GM19468 (cell line): ENCODE measurements around the gene DIPK1C.

Experiments
- ATAC-seq: cut with Tn5 transposase; IDR thresholded peaks from one replicate; pipeline ENCODE4 v1.9.1; 2021; ENCODE audit warnings: mild to moderate bottlenecking, moderate library complexity, moderate number of reproducible peaks; ENCODE audit not compliant: unreplicated experiment; ENCODE audit errors: extremely low read depth

Gene DIPK1C

DNA sequence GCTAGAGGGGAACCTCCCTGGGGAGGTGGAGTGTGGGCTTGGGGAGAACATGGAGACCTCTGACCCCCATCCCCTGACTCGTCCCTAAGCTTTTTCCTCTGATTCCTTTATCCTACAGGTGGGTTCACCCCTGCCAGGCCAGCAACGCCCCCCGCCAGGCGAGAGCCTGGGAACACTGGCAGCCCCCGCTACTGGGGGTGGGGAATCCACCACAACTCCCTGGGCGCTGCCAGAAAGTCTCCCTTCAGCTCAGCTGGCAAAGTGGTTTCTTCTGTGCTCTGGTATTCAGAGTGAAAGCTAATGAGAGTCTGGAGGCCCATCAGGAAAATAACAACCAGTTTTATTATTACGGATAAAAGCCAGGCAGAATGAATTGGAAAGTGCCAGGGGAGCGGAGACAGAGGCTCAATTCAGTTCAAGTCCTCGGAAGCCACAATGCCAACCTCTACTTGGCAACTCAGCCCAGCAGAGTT, 2.8 kb downstream of the DIPK1C start:
- ATAC-seq = no peak

- ATAC-seq = no peak
Measured at GRCh38 chr18:74453642-74454198, 3.4 kb downstream of the DIPK1C start.

GRCh38 chr18:74453016-74453566, 4.0 kb downstream of the DIPK1C start:
- no peak for ATAC-seq

DNA sequence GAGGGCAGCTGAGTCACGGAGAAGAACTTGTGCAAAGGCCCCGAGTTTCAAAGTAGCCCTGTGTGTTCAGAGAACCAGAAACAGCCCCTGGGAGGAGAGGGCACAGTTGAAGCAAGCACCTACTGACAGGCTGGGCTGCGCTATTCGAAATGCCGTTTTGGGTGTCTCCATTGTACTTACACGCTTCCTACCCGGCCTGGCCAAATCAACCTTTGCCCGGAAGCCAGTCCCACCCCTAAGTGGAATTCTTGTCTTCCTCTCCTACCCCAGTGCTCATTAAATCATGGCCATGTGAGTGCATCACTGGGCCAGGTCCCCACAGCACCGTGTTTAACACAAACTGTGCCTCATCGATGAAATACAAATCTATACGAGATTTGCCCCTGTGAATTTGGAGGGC, 6.0 kb downstream of the DIPK1C start:
- no peak for ATAC-seq

GRCh38 chr18:74450626-74451025, 6.5 kb downstream of the DIPK1C start:
- ATAC-seq = no peak

DNA sequence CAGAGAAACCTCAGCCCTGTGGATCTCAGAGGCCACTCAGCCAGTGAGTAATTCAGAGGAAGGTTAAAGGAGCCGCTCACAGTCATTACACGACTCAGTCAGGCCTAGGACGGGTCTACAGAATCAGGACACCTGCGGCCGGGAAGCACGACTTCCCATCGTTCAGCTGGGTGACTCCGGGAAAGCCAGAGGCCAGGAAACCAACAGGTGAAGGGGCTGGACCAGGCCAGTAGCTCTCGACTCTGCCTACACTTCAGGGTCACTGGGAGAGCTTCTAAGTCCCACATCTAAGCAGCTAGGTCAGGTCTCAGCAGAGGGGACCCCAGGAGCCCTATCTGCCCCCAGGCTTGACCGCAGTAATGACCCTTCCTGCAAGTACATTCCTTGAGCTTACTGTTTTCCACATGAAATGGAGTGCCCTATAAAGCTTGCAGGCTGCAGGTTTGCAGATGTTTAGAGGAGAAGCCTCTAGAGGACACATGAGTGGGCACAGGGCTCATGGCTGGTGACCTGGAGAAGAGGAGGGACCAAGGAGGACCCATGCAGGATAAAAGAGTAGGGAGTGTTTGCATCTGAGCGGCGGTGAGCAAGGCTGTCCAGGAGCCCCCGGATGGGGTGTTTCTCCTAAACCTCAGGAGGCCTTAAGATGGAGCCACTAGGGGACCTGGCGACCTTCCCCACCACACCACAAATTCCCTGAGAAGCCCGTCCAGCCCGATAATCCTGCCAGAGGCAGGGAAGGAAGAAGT, 9.5 kb downstream of the DIPK1C start:
- no peak for ATAC-seq

DNA sequence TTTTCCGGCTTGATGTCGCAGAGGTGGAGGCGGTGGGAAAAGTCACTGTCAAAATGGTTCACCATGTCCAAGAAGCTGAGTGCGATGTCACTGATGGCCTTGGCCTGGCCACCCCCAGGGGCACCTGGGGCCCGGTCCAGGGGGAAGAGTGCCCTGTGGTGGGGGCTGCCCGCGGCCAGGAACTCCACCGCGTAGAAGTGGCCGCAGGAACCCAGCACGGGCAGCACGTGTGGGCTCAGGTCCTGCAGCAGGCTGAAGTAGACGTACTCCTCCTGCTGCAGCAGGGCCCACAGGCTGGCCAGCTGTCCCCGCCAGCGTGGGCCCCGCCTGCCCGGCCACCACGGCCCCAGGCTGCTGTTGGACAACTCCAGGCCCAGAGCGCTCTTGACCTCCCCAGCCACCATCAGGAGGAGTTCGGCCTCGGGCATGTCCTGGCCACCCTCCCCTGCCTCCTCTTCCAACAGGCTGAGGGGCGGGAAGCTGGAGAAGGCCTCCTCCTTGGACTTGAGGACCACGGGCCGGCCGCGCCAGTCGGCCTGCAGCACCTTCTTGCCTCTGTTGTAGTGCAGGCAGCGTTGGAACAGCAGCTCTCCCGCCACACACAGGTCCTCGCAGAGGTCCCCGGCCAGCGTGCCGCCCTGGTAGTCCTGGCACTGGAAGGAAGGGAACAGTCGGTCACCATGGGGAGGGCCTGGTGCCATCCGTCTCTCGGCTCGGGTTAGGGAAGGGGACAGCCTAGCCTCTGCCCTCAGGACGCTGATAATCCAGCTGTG, 10.3 kb downstream of the DIPK1C start:
- no peak for ATAC-seq

- no peak for ATAC-seq
Measured at GRCh38 chr18:74446178-74446577, 10.9 kb downstream of the DIPK1C start.

GRCh38 chr18:74445585-74445984, 11.5 kb downstream of the DIPK1C start:
- no peak for ATAC-seq

DNA sequence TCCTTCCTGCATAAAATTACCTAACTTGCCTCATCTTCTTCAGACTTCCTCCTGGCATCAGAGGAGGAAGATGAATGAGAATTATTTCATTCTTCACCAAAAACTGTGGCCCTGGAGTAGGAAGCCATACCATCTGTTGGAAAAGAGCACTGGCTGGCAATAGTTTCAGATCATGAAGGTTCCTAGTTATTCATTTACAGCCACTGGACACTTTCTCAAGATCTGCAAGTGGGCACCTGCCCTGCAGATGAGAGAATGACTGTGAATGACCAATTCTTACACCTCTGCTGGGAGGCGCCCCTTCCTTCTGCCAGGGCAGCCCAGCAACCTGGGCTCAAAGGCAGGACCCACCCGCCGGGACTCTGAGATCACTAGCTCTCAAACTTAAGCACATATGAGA, 13.0 kb downstream of the DIPK1C start:
- ATAC-seq = no peak

GRCh38 chr18:74440808-74441427, 16.2 kb downstream of the DIPK1C start:
- ATAC-seq = no peak

DNA sequence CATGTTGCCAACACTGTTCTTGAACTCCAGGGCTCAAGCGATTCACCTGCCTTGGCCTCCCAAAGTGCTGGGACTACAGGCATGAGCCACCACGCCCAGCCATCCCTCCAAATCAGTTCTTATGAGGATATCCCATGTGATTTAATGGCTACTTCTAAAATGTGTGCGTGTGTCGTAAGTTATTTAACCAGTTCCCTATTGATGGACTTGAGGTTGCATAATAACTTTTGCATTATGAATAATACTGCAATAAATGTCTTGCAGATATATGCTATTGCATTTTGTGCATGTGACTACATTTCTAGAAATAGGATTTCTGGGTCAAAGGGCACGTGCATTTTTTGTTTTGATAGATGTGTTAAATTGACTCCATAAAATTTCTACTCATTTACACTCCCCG, 19.0 kb downstream of the DIPK1C start:
- ATAC-seq = no peak

- ATAC-seq = no peak
Measured at GRCh38 chr18:74436158-74436769, 20.8 kb downstream of the DIPK1C start.

DNA sequence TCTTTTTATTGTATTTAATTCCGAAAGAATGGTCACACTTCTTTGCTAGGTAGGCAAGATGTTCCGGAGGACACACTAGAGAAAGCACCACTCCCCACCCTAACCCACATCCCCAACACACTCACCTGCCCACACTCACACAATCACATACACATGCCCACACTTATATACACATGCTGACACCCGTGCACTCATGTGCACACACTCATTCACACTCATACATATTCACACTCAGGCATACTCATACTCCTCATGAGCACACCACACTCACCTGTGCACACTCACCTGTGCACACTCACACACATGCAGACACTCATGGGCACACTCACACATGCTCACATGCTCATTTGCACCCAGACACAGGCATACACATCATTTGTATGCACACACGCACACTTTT, 21.4 kb downstream of the DIPK1C start:
- ATAC-seq = no peak

DNA sequence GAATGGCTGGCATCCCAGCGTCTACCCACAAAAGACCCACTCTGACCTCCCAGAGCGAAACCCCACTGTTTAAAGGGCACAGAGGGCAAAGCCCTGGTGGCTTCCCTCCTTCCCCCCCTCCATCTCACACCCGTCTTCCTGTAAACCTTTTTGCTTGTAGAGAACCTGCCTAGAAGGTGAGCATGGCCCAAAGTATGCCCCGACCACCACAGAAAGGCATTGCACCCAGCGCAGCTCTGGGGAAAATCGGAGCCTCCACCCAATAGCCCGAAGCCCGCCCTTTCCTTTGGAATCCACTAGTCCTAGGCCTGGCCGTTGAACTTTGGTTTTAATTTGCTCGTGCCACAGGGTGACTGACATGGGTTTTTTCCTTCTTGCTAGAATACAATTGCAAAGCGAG, 22.6 kb downstream of the DIPK1C start:
- ATAC-seq = no peak

DNA sequence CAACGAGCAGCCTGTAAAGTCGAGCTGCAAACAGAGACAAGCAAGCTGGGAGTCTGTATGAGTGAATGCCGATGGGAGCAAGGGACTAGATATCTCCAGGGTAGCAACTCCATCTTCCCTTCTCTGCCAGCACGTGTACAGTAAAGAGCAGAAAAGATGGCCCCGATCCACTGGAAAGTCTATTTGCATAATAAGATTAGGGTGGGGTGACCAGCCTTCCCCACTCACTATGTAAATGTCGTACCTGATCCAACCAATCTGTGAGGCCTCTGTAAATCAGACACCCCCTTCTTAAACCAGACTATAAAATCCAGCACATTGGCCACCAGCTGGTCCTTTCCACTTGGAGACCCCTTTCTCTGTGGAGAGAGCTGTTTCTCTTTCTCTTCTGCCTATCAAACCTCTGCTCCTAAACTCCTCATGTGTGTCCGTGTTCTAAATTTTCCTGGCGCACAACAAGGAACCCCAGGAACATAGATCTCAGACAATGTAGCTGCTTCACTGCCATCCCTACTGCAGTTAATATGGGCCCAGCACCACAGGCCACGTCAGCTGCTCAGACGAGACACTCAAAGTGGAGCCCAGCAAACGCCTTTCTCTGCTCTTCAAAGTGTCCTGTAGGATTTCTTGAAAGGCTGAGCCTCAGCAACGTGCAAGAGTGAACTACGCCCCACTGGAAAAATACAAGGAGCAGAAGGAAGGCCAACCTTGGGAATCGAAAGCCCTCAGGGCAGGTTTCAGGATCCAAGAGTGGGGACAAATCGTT, 26.1 kb downstream of the DIPK1C start:
- ATAC-seq = no peak

DNA sequence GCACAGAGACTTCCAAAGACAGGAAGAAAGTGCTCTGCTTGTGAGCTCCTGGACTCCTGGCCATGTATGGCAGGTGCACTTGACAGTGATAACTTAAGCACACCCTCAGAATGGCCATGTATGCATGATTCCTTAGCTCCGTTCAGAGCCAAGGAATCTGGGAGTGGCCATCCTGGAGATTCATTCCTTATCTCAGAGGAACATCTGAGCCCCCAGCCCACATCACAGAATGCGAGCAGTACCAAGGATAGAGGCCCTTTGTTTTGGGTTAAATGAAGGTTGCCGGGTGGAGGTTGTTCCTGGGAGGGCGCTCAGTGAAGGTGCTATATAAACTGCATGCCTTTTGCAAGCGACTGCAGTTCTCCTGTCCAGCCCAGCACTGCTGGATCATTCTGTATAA, 26.9 kb downstream of the DIPK1C start:
- ATAC-seq = no peak

DNA sequence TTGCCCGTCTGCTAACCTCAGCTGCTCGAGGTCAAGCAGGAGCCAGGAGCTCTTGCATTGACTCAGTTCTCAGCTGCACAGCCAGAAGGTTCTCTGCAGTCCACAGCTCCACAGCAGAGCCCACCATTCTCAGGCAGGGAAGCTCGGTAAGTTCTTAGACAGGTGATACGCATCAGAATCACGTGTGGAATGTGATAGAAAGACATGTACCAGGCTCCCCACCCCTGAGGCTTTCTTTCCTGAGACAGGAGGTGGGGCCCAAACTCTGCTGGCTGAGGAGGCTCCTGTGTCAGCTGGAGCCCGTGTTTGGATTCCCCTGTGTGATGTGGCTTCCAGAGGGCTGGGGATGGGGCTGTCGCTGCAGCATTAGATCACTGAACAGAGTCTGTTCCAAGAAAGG, 28.0 kb downstream of the DIPK1C start:
- no peak for ATAC-seq

GRCh38 chr18:74427442-74428112, 29.5 kb downstream of the DIPK1C start:
- no peak for ATAC-seq
